Loucy (cell line): Measurements from ENCODE around the gene ABCG4.

Source experiments
- CTCF ChIP-seq: fragments of 200-600 bp; sonication (generic); conservative IDR thresholded peaks from 2 replicates; pipeline ENCODE4 v1.5.1; 2014; ENCODE audit warnings: mild to moderate bottlenecking, antibody characterized with exemption, low read length
- EZH2phosphoT487 ChIP-seq: fragments of 200-600 bp; IDR thresholded peaks from 2 replicates; pipeline ENCODE4 v1.6.1; 2018; ENCODE audit warnings: antibody characterized with exemption, mild to moderate bottlenecking, moderate library complexity, borderline replicate concordance

DNA sequence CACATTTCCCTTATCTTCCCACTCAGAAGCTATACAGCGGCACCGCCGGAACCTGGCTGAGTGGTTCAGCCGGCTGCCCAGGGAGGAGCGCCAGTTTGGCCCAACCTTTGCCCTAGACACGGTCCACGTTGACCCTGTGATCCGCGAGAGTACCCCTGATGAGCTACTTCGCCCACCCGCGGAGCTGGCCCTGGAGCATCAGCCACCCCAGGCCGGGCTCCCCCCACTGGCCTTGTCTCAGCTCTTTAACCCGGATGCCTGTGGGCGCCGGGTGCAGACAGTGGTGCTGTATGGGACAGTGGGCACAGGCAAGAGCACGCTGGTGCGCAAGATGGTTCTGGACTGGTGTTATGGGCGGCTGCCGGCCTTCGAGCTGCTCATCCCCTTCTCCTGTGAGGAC is 24.6 kb downstream of the ABCG4 start:
- TF ChIP-seq CTCF (no peak), EZH2phosphoT487 (no peak)
